HT1080 (cell line): Measurements from ENCODE around the gene ATF5. TPM values are rescaled to one million over a fixed set of nuclear protein-coding genes. Genes with fewer than 3 reads are reported as not detected.
"Not testable (repeated sequence)": the region's sequence is repeated elsewhere in the genome, so short reads cannot be mapped to it uniquely, and the experiment has no call there.

Experiments used
- DNase-seq: peaks from one replicate; pipeline ENCODE4 v3.0.0-alpha.2; 2015; ENCODE audit warnings: low read depth
- total RNA-seq: library from RNA; depleted of rRNA; stranded (reverse); fragments of >200 nt; shearing (Covaris generic); gene quantifications from 2 replicates; pipeline ENCODE4 v1.2.3, GENCODE V29; 2014

Gene ATF5
- total RNA-seq, 1 experiment from 2014 or later = 17.4 TPM

GRCh38 chr19:49940482-49940791, 11.4 kb downstream of the ATF5 start:
- no peak for DNase-seq

- DNase-seq = not testable (repeated sequence)
Measured at GRCh38 chr19:49944567-49944966, 15.6 kb downstream of the ATF5 start.

- no peak for DNase-seq
Measured at GRCh38 chr19:49946415-49946814, 17.4 kb downstream of the ATF5 start.

GRCh38 chr19:49949742-49950589, 21.0 kb downstream of the ATF5 start:
- no peak for DNase-seq

- DNase-seq = no peak
Measured at GRCh38 chr19:49950590-49950948, 21.6 kb downstream of the ATF5 start.

GRCh38 chr19:49950956-49951526, 22.0 kb downstream of the ATF5 start:
- no peak for DNase-seq

GRCh38 chr19:49951806-49952478, 22.9 kb downstream of the ATF5 start:
- no peak for DNase-seq

- no peak for DNase-seq
Measured at GRCh38 chr19:49952479-49952836, 23.5 kb downstream of the ATF5 start.

- no peak for DNase-seq
Measured at GRCh38 chr19:49952906-49953305, 23.9 kb downstream of the ATF5 start.

GRCh38 chr19:49953416-49953815, 24.4 kb downstream of the ATF5 start:
- DNase-seq = no peak

GRCh38 chr19:49954092-49954829, 25.3 kb downstream of the ATF5 start:
- DNase-seq = no peak

GRCh38 chr19:49954933-49955332, 25.9 kb downstream of the ATF5 start:
- DNase-seq = no peak

GRCh38 chr19:49956115-49956495, 27.1 kb downstream of the ATF5 start:
- DNase-seq = no peak

GRCh38 chr19:49957262-49957915, 28.4 kb downstream of the ATF5 start:
- no peak for DNase-seq

GRCh38 chr19:49958144-49958543, 29.1 kb downstream of the ATF5 start:
- DNase-seq = not testable (repeated sequence)

GRCh38 chr19:49958596-49958995, 29.6 kb downstream of the ATF5 start:
- DNase-seq = not testable (repeated sequence)

GRCh38 chr19:49959892-49960291, 30.9 kb downstream of the ATF5 start:
- DNase-seq = not testable (repeated sequence)

- DNase-seq = not testable (repeated sequence)
Measured at GRCh38 chr19:49960980-49961379, 32.0 kb downstream of the ATF5 start, which contains the start of gene SIGLEC11. TSS of gene SIGLEC11 (minus strand) at chr19:49961172. CDS start at chr19:49961081, 91 bp downstream.

- no peak for DNase-seq
Measured at GRCh38 chr19:49968279-49968922, 39.4 kb downstream of the ATF5 start.

GRCh38 chr19:49969355-49969754, 40.4 kb downstream of the ATF5 start:
- not testable (repeated sequence) for DNase-seq

GRCh38 chr19:49971991-49972411, 43.0 kb downstream of the ATF5 start:
- no peak for DNase-seq
